Ishikawa (cell line): ENCODE results near the gene GUCA1C.

ENCODE experiments used
- CEBPB ChIP-seq: IDR thresholded peaks from 2 replicates; pipeline ENCODE4 v1.6.1; 2012
- CREB1 ChIP-seq: IDR thresholded peaks from 2 replicates; pipeline ENCODE4 v1.6.1; 2012; ENCODE audit warnings: low read depth
- EGR1 ChIP-seq: IDR thresholded peaks from 2 replicates; pipeline ENCODE4 v1.6.1; 2012
- EP300 ChIP-seq: IDR thresholded peaks from 2 replicates; pipeline ENCODE4 v1.6.1; 2012; ENCODE audit warnings: borderline replicate concordance
- FOXM1 ChIP-seq: IDR thresholded peaks from 2 replicates; pipeline ENCODE4 v1.6.1; 2012; ENCODE audit warnings: low read depth, borderline replicate concordance
- NFIC ChIP-seq: IDR thresholded peaks from 2 replicates; pipeline ENCODE4 v1.6.1; 2012
- RAD21 ChIP-seq: IDR thresholded peaks from 2 replicates; pipeline ENCODE4 v1.6.1; 2012; ENCODE audit warnings: low read depth
- TAF1 ChIP-seq: IDR thresholded peaks from 2 replicates; pipeline ENCODE4 v1.6.1; 2012; ENCODE audit warnings: low read depth, mild to moderate bottlenecking
- TCF12 ChIP-seq: IDR thresholded peaks from 2 replicates; pipeline ENCODE4 v1.6.1; 2012; ENCODE audit warnings: low read depth
- TEAD4 ChIP-seq: IDR thresholded peaks from 2 replicates; pipeline ENCODE4 v1.6.1; 2012
- YY1 ChIP-seq: IDR thresholded peaks from 2 replicates; pipeline ENCODE4 v1.6.1; 2012; ENCODE audit warnings: low read depth
- ZBTB7A ChIP-seq: IDR thresholded peaks from 2 replicates; pipeline ENCODE4 v1.6.1; 2012; ENCODE audit warnings: low read depth
- TF ChIP-seq, protein P1 (sequence below): IDR thresholded peaks from 2 replicates; pipeline ENCODE4 v1.6.1; 2012
- TF ChIP-seq, protein P2 (sequence below): IDR thresholded peaks from 2 replicates; pipeline ENCODE4 v1.6.1; 2012; ENCODE audit warnings: low read depth, mild to moderate bottlenecking
- TF ChIP-seq, protein P3 (sequence below): IDR thresholded peaks from 2 replicates; pipeline ENCODE4 v1.6.1; 2012

The GUCA1C gene

DNA sequence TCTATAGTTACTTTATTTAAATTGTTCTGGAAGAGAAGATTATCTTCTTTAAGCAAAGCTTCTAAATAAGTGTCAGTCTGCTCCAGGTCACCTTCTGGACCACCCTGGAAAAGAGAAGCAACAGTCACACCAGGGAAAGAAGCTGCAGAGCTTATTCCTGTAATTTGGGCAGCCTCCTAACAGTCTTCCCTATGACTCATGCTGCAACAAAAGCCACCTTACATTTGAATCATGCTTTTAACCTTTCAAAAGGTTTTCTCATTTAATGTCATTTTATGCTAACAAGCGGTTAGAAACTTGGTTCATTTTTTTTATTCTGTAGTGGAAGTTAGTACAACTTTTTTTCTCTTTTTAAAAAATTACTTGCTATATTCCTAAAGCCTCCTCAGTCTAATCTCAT lies 5.3 kb upstream of the GUCA1C start:
- TF ChIP-seq, protein P1, sequence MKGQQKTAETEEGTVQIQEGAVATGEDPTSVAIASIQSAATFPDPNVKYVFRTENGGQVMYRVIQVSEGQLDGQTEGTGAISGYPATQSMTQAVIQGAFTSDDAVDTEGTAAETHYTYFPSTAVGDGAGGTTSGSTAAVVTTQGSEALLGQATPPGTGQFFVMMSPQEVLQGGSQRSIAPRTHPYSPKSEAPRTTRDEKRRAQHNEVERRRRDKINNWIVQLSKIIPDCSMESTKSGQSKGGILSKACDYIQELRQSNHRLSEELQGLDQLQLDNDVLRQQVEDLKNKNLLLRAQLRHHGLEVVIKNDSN: no peak
- no peak for TF ChIP-seq TAF1
- no peak for TF ChIP-seq TEAD4
- TF ChIP-seq, protein P2, sequence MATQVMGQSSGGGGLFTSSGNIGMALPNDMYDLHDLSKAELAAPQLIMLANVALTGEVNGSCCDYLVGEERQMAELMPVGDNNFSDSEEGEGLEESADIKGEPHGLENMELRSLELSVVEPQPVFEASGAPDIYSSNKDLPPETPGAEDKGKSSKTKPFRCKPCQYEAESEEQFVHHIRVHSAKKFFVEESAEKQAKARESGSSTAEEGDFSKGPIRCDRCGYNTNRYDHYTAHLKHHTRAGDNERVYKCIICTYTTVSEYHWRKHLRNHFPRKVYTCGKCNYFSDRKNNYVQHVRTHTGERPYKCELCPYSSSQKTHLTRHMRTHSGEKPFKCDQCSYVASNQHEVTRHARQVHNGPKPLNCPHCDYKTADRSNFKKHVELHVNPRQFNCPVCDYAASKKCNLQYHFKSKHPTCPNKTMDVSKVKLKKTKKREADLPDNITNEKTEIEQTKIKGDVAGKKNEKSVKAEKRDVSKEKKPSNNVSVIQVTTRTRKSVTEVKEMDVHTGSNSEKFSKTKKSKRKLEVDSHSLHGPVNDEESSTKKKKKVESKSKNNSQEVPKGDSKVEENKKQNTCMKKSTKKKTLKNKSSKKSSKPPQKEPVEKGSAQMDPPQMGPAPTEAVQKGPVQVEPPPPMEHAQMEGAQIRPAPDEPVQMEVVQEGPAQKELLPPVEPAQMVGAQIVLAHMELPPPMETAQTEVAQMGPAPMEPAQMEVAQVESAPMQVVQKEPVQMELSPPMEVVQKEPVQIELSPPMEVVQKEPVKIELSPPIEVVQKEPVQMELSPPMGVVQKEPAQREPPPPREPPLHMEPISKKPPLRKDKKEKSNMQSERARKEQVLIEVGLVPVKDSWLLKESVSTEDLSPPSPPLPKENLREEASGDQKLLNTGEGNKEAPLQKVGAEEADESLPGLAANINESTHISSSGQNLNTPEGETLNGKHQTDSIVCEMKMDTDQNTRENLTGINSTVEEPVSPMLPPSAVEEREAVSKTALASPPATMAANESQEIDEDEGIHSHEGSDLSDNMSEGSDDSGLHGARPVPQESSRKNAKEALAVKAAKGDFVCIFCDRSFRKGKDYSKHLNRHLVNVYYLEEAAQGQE: no peak
- no peak for TF ChIP-seq TCF12

DNA sequence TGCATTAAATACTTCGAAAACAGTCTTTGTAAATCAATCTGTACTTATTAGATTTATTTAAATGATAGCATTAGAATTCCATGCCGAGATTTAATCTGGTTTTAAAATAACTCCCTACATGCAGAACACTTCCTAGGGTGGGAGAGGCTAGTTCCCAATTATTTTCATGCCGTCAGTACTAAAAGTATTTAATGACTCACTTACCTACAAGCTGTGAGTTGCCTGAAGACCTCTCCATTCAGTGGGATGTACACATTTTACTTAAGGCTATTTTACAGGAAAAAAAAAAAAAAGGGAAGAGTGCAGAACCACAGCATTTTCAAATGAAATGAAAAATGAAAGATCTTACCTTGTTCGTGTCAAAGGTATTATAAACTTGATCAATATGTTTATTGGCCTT lies 469 bp downstream of the GUCA1C start:
- TF ChIP-seq, protein P3, sequence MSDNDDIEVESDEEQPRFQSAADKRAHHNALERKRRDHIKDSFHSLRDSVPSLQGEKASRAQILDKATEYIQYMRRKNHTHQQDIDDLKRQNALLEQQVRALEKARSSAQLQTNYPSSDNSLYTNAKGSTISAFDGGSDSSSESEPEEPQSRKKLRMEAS: no peak
- TF ChIP-seq TEAD4 (no peak), RAD21 (no peak), EP300 (no peak), TAF1 (no peak), CREB1 (no peak), EGR1 (no peak), CEBPB (no peak), TCF12 (no peak), FOXM1 (no peak), YY1 (no peak), ZBTB7A (no peak), NFIC (no peak)
- TF ChIP-seq, protein P2: no peak
- TF ChIP-seq, protein P1: no peak

DNA sequence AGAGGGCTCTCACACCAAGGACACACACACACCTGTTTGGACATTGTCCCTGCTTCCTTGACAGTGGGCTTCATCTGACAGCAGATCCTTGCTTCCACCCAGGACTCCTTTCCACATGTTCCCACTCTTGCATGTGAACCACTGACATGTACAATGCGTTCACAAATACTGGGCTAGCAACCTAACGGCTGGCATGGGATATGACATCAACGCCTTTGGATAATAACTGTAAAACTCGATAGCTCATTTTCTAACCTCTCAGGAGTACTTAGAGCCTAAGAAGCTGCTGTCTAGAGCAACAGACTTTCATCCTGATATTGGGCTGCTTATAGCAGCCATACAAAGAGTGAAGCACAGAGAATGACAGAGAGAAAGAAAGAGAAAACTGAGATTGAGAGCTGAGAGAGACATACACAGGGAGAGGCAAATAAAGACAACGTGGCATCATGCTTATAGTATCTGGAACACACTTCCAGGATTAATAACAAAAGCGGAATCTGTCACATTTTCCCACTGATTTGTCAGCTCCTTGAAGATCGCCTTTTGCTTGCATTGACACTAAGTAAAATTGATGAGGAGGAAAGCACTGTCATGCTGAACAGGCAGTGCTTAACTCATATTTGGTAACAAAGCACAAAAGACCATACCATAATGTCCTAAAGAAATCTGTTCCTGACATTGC lies 1.7 kb downstream of the GUCA1C start:
- TF ChIP-seq NFIC (no peak), YY1 (no peak), TEAD4 (no peak), EGR1 (no peak), TAF1 (no peak), ZBTB7A (no peak), RAD21 (no peak), FOXM1 (no peak), CEBPB (no peak), TCF12 (no peak), CREB1 (no peak), EP300 (no peak)
- TF ChIP-seq, protein P2: no peak
- TF ChIP-seq, protein P1: no peak
- TF ChIP-seq, protein P3: no peak

DNA sequence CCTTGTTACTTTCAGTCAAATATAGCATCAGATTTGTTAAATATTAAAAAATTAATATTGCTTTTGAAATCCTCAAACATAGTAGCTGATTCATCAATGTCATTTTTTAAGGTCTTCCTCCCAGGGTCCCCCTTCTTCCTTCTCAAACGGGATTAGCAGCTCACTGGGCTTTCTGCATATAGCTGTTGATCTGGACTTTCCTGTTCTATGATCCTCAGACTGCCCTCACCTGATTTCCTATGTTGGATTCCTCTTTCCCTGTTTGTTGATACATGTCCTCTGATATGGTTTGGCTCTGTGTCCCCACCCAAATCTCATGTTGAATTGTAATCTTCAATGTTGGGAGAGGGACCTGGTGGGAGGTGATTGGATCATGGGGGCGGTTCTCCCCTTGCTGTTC lies 5.8 kb downstream of the GUCA1C start:
- TF ChIP-seq TCF12 (no peak), NFIC (no peak), TEAD4 (no peak), ZBTB7A (no peak), TAF1 (no peak), EP300 (no peak), RAD21 (no peak), EGR1 (no peak), CEBPB (no peak), FOXM1 (no peak), YY1 (no peak), CREB1 (no peak)
- TF ChIP-seq, protein P1: no peak
- TF ChIP-seq, protein P3: no peak
- TF ChIP-seq, protein P2: no peak
